OCI-LY3 (cell line): ENCODE measurements around the gene CYP24A1.

Source experiments
- EZH2phosphoT487 ChIP-seq: fragments of 200-600 bp; shearing (Covaris generic); IDR thresholded peaks from 2 replicates; pipeline ENCODE4 v1.6.1; 2018; ENCODE audit warnings: antibody characterized with exemption, mixed run types, low read depth
- TF ChIP-seq, protein P1 (sequence below): fragments of 200-600, 300-600 bp; sonication (generic); IDR thresholded peaks from 2 replicates; pipeline ENCODE4 v1.5.1; 2014; ENCODE audit warnings: antibody characterized with exemption, low read length, low read depth

DNA sequence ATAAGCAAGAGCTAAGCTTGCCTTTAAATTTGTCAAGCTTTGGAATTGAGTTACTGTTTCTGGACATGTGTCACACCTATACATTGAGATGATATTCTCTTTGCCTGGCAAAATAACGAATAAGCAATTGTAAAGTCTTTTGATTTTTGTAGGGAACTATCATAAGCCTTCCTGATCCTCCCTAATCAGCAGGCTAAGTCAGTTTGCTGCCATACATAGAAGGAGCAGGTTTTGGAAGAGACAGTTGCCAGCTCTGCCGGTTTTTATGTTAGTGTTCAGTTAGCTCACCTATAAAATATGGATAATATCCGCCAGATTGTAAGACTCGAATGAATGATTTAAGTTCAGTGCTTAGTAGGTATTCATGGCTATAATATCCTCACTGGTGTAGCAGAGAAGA lies 69.0 kb downstream of the CYP24A1 start:
- TF ChIP-seq, protein P1, sequence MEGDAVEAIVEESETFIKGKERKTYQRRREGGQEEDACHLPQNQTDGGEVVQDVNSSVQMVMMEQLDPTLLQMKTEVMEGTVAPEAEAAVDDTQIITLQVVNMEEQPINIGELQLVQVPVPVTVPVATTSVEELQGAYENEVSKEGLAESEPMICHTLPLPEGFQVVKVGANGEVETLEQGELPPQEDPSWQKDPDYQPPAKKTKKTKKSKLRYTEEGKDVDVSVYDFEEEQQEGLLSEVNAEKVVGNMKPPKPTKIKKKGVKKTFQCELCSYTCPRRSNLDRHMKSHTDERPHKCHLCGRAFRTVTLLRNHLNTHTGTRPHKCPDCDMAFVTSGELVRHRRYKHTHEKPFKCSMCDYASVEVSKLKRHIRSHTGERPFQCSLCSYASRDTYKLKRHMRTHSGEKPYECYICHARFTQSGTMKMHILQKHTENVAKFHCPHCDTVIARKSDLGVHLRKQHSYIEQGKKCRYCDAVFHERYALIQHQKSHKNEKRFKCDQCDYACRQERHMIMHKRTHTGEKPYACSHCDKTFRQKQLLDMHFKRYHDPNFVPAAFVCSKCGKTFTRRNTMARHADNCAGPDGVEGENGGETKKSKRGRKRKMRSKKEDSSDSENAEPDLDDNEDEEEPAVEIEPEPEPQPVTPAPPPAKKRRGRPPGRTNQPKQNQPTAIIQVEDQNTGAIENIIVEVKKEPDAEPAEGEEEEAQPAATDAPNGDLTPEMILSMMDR: no peak
- TF ChIP-seq EZH2phosphoT487: no peak
